HCT116 (cell line): ENCODE results near the gene ZCWPW2.

Experiments
- CTCF ChIP-seq, 3 experiments: fragments of 200-600 bp in 1 of 3; sonication (generic) in 1 of 3; IDR thresholded peaks in 2 of 3; conservative IDR thresholded peaks in 1 of 3; 2 replicates each; pipeline ENCODE4 v1.5.1; 2012 to 2017; ENCODE audit warnings: low read depth in 2 of 3, low read length in 2 of 3, antibody characterized with exemption in 1 of 3, borderline replicate concordance in 1 of 3, control low read depth in 1 of 3, mild to moderate bottlenecking in 1 of 3, mixed read lengths in 1 of 3, mixed run types in 1 of 3, moderate library complexity in 1 of 3; ENCODE audit not compliant: insufficient read depth in 1 of 3
- POLR2A ChIP-seq: IDR thresholded peaks from 2 replicates; pipeline ENCODE4 v1.7.0; 2011; ENCODE audit warnings: borderline replicate concordance; ENCODE audit not compliant: insufficient read depth, insufficient read length; ENCODE audit errors: extremely low read depth
- SIN3A ChIP-seq: IDR thresholded peaks from 2 replicates; pipeline ENCODE4 v1.6.1; 2012; ENCODE audit warnings: low read depth

- TF ChIP-seq CTCF (IDR thresholded peaks at IDR 0.05 in 2 of 3, conservative IDR thresholded peaks at IDR 0.05 in 1 of 3; ENCODE audit: borderline replicate concordance in 1 of 3, insufficient read depth in 1 of 3, low read depth in 2 of 3, low read length in 2 of 3) (no peak), POLR2A (no peak), SIN3A (no peak)
These were observed 156.5 kb downstream of the ZCWPW2 start for GRCh38 chr3:28504976-28505375.
